Endothelial cell of umbilical vein (primary cell): ENCODE data around the gene KIAA1217. TPM values are rescaled to one million over a fixed set of nuclear protein-coding genes. Genes with fewer than 3 reads are reported as not detected.
A peak's percentile ranks its signal among the peaks of the same experiment; 100 is the strongest.

Source experiments
- Bru-seq: library from RNA; stranded (reverse); fragments of 400-500 nt; gene quantifications from one replicate; lab custom pipeline; 2021; lab: Mats Ljungman, UMichigan
- BruChase-seq, 2 experiments: library from RNA; stranded (reverse); fragments of 400-500 nt; gene quantifications; one replicate each; lab custom pipeline; 2021; lab: Mats Ljungman, UMichigan
- BruUV-seq: library from RNA; stranded (reverse); fragments of 400-500 nt; replicated peaks from 2 replicates; lab custom pipeline; 2021; lab: Mats Ljungman, UMichigan
- CTCF ChIA-PET: fragments of 300-600, 350-600 bp; sonication (Branson Sonifier 250); formaldehyde crosslinking; loops from one replicate; lab custom pipeline; 2021; ENCODE audit warnings: antibody characterized with exemption, inconsistent platforms; lab: Charles Lee
- POLR2A ChIA-PET: fragments of 300-600, 350-600 bp; sonication (Branson Sonifier 250); formaldehyde crosslinking; loops from one replicate; lab custom pipeline; 2021; ENCODE audit warnings: antibody characterized with exemption, inconsistent platforms; lab: Charles Lee
- DNase-seq: peaks from one replicate; pipeline ENCODE4 v3.0.0-alpha.2; 2011; ENCODE audit warnings: low read depth, low spot score
- FAIRE-seq: peaks from 2 replicates; lab custom pipeline; 2011; peaks lifted over from hg19 to GRCh38; lab: Jason Lieb, UNC
- H2AFZ ChIP-seq: 2 replicates; pipeline ENCODE4 v1.6.0; 2012; ENCODE audit warnings: low read depth, low read length, control low read depth, inconsistent platforms
- H3K27ac ChIP-seq: 2 replicates; pipeline ENCODE4 v1.5.1; 2011; ENCODE audit warnings: low read depth, mild to moderate bottlenecking, control low read depth, low read length, moderate library complexity; ENCODE audit not compliant: insufficient read depth
- H3K27me3 ChIP-seq, 2 experiments: 2 replicates each; pipeline versions ENCODE4 v1.6.0 to v1.6.1; 2011; ENCODE audit warnings: low read length in 2 of 2, mixed read lengths in 1 of 2; ENCODE audit not compliant: control insufficient read depth in 2 of 2, insufficient read depth in 2 of 2
- H3K36me3 ChIP-seq, 2 experiments: 2 replicates in 1 of 2; 3 replicates in 1 of 2; pipeline ENCODE4 v1.5.1; 2011; ENCODE audit warnings: low read length in 2 of 2, mild to moderate bottlenecking in 1 of 2, moderate library complexity in 1 of 2; ENCODE audit not compliant: control insufficient read depth in 2 of 2, insufficient read depth in 2 of 2; ENCODE audit errors: extremely low read depth in 1 of 2
- H3K4me1 ChIP-seq: 3 replicates; pipeline ENCODE4 v1.5.1; 2011; ENCODE audit warnings: mild to moderate bottlenecking, low read length; ENCODE audit not compliant: control insufficient read depth, insufficient read depth; ENCODE audit errors: extremely low read depth
- H3K4me2 ChIP-seq: 2 replicates; pipeline ENCODE4 v1.6.1; 2011; ENCODE audit warnings: low read length, control low read depth, mixed read lengths; ENCODE audit not compliant: insufficient read depth
- H3K4me3 ChIP-seq, 3 experiments: fragments of 200-600 bp in 1 of 3; sonication (generic), shearing (Covaris generic) in 1 of 3; replicated peaks in 1 of 3; 2 replicates each; pipeline ENCODE4 v1.5.1; 2011 to 2016; ENCODE audit warnings: control low read depth in 3 of 3, low read length in 3 of 3, mild to moderate bottlenecking in 2 of 3, inconsistent platforms in 1 of 3, low read depth in 1 of 3, moderate library complexity in 1 of 3; ENCODE audit not compliant: insufficient read depth in 1 of 3
- H3K79me2 ChIP-seq: 2 replicates; pipeline ENCODE4 v1.6.0; 2012; ENCODE audit warnings: low read length, inconsistent platforms; ENCODE audit not compliant: control insufficient read depth, insufficient read depth
- H3K9ac ChIP-seq: replicated peaks from 2 replicates; pipeline ENCODE3; 2011; ENCODE audit warnings: low read length, control low read depth; ENCODE audit not compliant: insufficient read depth; ENCODE audit errors: extremely low read depth
- H3K9me1 ChIP-seq: replicated peaks from 3 replicates; pipeline ENCODE4 v1.6.0; 2011; ENCODE audit warnings: mild to moderate bottlenecking, low read length; ENCODE audit not compliant: control insufficient read depth, insufficient read depth; ENCODE audit errors: extremely low read depth
- H3K9me3 ChIP-seq: replicated peaks from 2 replicates; pipeline ENCODE4 v1.5.1; 2012; ENCODE audit warnings: low read length, inconsistent platforms; ENCODE audit not compliant: control insufficient read depth, insufficient read depth
- H4K20me1 ChIP-seq: replicated peaks from 2 replicates; pipeline ENCODE3; 2011; ENCODE audit warnings: mild to moderate bottlenecking, low read length; ENCODE audit not compliant: control insufficient read depth, insufficient read depth; ENCODE audit errors: extremely low read depth
- CTCF ChIP-seq, 2 donors: IDR thresholded peaks; 1 replicate in 1 of 2; 2 replicates in 1 of 2; pipeline ENCODE4 v1.5.1; 2011; ENCODE audit warnings: low read length in 2 of 2, mild to moderate bottlenecking in 2 of 2, moderate library complexity in 2 of 2, control low read depth in 1 of 2, inconsistent platforms in 1 of 2, low read depth in 1 of 2; ENCODE audit not compliant: insufficient read depth in 1 of 2; ENCODE audit errors: extremely low read depth in 1 of 2
- FOS ChIP-seq: IDR thresholded peaks from 2 replicates; pipeline ENCODE4 v1.6.1; 2011; ENCODE audit warnings: mild to moderate bottlenecking, low read length, moderate library complexity, borderline replicate concordance; ENCODE audit not compliant: insufficient read depth
- GATA2 ChIP-seq: IDR thresholded peaks from 2 replicates; pipeline ENCODE4 v1.7.0; 2011; ENCODE audit warnings: low read depth, mild to moderate bottlenecking, moderate library complexity, mixed read lengths, low read length; ENCODE audit not compliant: insufficient read length, insufficient read depth
- JUN ChIP-seq: IDR thresholded peaks from 2 replicates; pipeline ENCODE4 v1.6.1; 2011; ENCODE audit warnings: borderline replicate concordance, low read depth; ENCODE audit not compliant: insufficient read length, insufficient read depth
- MYC ChIP-seq: IDR thresholded peaks from one replicate; pipeline ENCODE4 v1.6.1; 2011; ENCODE audit warnings: mild to moderate bottlenecking, low read depth, low read length
- POLR2A ChIP-seq: IDR thresholded peaks from 2 replicates; pipeline ENCODE4 v1.6.1; 2012; ENCODE audit warnings: low read depth, mild to moderate bottlenecking, control low read depth, low read length
- POLR2AphosphoS5 ChIP-seq: IDR thresholded peaks from 2 replicates; pipeline ENCODE4 v1.6.1; 2012; ENCODE audit warnings: low read depth, mild to moderate bottlenecking, control low read depth, low read length, moderate library complexity; ENCODE audit not compliant: insufficient read depth
- dilution Hi-C: fragments of 300-500 bp; cut with MboI; formaldehyde crosslinking; loops from one replicate; pipeline ENCODE4 v1.15.0; 2019; ENCODE audit warnings: low sequenced_read_pairs; ENCODE audit not compliant: extremely low pct_ligation_motif_present
- intact Hi-C: fragments of 100-400 bp; cut with micrococcal nuclease; formaldehyde crosslinking; loops from one replicate; pipeline ENCODE4 v1.10.0; 2022
- long read RNA-seq: library from polyadenylated mRNA; stranded (forward); transcript quantifications from one replicate; pipeline ENCODE4 v2.0.0, GENCODE V29; 2021
- polyA minus RNA-seq, 3 experiments: library from RNA; depleted of rRNA, polyadenylated mRNA; stranded (reverse); fragments of >200 nt; gene quantifications; 1 replicate in 1 of 3; 2 replicates in 2 of 3; pipeline ENCODE4 v1.2.3, GENCODE V29; 2011
- polyA plus RNA-seq, 4 experiments: library from polyadenylated mRNA; depleted of rRNA in 3 of 4; stranded (reverse) in 3 of 4; unstranded in 1 of 4; fragments of >200 nt; gene quantifications; 2 replicates each; pipeline versions ENCODE4 v1.2.1 to v1.2.3, GENCODE V29; 2011 to 2012; ENCODE audit warnings: missing spikeins in 1 of 4
- total RNA-seq: library from RNA; stranded (reverse); gene quantifications from 2 replicates; pipeline ENCODE4 v1.2.3, GENCODE V29; 2021

The KIAA1217 gene
- total RNA-seq: 3.1 and 10.3 TPM in 2 replicates
- 0.68 and 0.83 TPM in 2 replicates for polyA plus RNA-seq
- polyA plus RNA-seq (2011; cell fraction: cytosol; rRNA removed): 0.58 and 0.67 TPM in 2 replicates
- 6.2 and 6.9 TPM in 2 replicates for polyA plus RNA-seq (2011; cell fraction: nucleus; rRNA removed)
- polyA plus RNA-seq (2012): 3.6 and 4.5 TPM in 2 replicates
- 2.4 and 2.9 TPM in 2 replicates for polyA minus RNA-seq
- polyA minus RNA-seq (2011; cell fraction: cytosol; rRNA and poly(A)+ RNA removed): 0.61 TPM
- polyA minus RNA-seq (2011; cell fraction: nucleus; rRNA and poly(A)+ RNA removed): 8.2 and 8.6 TPM in 2 replicates
- percentile 45 among the genes with signal in this experiment for Bru-seq, nascent RNA
- percentile 21 among the genes with signal in this experiment for BruChase-seq, experiment 1, labeled RNA remaining after a 6-hour chase
- percentile 27 among the genes with signal in this experiment for BruChase-seq, experiment 2, labeled RNA remaining after a 2-hour chase
- long read RNA-seq, partial matches to known transcripts: 1 of 4 reads
- long read RNA-seq, other reads (novel, unspliced or antisense): 3 of 4 reads

GRCh38 chr10:24208661-24209431 is at the start of gene KIAA1217:
TSS of gene KIAA1217 (plus strand) at chr10:24209138. CDS start at chr10:24209194, 56 bp downstream.
- POLR2A ChIA-PET: interaction anchor here (0.7 kb wide), 1 partner anchor 214 kb away, joined by 4 read pairs; no protein-coding TSS in a partner anchor
- Histone ChIP-seq H3K9ac (peak within 1 kb of the TSS; percentile 2), H3K9me3 (no peaks in the 10 kb centered on the region), H3K27me3 (no peaks in the 10 kb centered on the region), H3K27ac (no peak within 1 kb of the TSS), H3K4me2 (peak within 1 kb of the TSS; percentile 80), H3K79me2 (no peaks in the 10 kb centered on the region), H3K9me1 (no peaks in the 10 kb centered on the region), H3K4me3 (peak within 1 kb of the TSS in 2 of 3 experiments; percentile 2 to 33), H3K4me1 (no peaks in the 10 kb centered on the region), H2AFZ (peak within 1 kb of the TSS; percentile 30), H3K36me3 (no peaks in the 10 kb centered on the region), H4K20me1 (no peaks in the 10 kb centered on the region)
- TF ChIP-seq GATA2: no peak
- no peak for TF ChIP-seq FOS
- TF ChIP-seq POLR2A: no peak
- TF ChIP-seq CTCF (IDR thresholded peaks at IDR 0.05; ENCODE audit: extremely low read depth in 1 of 2, insufficient read depth in 1 of 2, low read depth in 1 of 2, low read length in 2 of 2): no peak
- no peak for TF ChIP-seq JUN
- TF ChIP-seq MYC: no peak
- TF ChIP-seq POLR2AphosphoS5: no peak
- FAIRE-seq (no peak), DNase-seq (peak; percentile 7)
- CTCF ChIA-PET: interaction anchor here (1.2 to 1.4 kb wide), 2 partner anchors 9 kb away, joined by 3 read pairs; no protein-coding TSS in a partner anchor
- intact Hi-C loops: no loop called here
- no TSS peak for BruUV-seq
- dilution Hi-C loops: no loop called here
